ENCODE data around the gene KCNK18. TPM values are rescaled to one million over a fixed set of nuclear protein-coding genes. Genes with fewer than 3 reads are reported as not detected.
A peak's percentile ranks its signal among the peaks of the same experiment; 100 is the strongest.

The KCNK18 gene
- total RNA-seq, 6 experiments from 2014 or later = not detected

DNA sequence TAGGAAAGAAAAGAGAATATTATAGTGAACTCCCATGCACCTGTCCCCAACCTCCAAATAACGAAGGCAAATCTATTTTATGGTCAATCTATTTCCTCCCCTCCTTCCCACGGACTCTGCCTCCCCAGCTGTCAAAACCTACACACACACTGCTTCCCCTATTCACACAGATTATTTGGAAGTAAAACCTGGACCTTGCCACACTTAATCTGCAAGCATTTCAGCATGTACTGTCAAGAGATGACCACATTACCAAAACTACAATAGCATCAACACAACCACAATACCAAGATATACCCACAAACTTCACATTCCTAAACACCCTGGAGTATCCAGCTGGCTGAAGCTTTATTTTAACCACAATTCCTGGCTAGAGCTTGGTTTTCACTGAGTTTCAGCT lies 27.8 kb upstream of the KCNK18 start:
- H3K36me3 ChIP-seq = no peaks in the 10 kb centered on the region
- H3K9me3 ChIP-seq = no peaks in the 10 kb centered on the region
- peaks cover 0 to 14% (median 0%) of the 10 kb centered on the region in 4 donors for H3K4me1 ChIP-seq
- ATAC-seq (no peak), DNase-seq (no peak)
- peaks cover 12 to 61% of the 10 kb centered on the region in 2 donors for H3K27me3 ChIP-seq
- H3K4me3 ChIP-seq = no peak overlapping the region
- 21% methylated on average over 2 of the region's 2 CpGs for WGBS (ENCODE audit: insufficient coverage, low coverage, low lambda C conversion rate, missing lambda C conversion rate)
- intact Hi-C loops (cut with DNase I) = loop anchor here in 1 of 2 donors (5.0 kb wide), 1 partner anchor 377 kb away; no protein-coding TSS in a partner anchor
- TF ChIP-seq, protein P1, sequence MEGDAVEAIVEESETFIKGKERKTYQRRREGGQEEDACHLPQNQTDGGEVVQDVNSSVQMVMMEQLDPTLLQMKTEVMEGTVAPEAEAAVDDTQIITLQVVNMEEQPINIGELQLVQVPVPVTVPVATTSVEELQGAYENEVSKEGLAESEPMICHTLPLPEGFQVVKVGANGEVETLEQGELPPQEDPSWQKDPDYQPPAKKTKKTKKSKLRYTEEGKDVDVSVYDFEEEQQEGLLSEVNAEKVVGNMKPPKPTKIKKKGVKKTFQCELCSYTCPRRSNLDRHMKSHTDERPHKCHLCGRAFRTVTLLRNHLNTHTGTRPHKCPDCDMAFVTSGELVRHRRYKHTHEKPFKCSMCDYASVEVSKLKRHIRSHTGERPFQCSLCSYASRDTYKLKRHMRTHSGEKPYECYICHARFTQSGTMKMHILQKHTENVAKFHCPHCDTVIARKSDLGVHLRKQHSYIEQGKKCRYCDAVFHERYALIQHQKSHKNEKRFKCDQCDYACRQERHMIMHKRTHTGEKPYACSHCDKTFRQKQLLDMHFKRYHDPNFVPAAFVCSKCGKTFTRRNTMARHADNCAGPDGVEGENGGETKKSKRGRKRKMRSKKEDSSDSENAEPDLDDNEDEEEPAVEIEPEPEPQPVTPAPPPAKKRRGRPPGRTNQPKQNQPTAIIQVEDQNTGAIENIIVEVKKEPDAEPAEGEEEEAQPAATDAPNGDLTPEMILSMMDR (IDR thresholded peaks at IDR 0.05) = no peak
- TF ChIP-seq POLR2A (IDR thresholded peaks at IDR 0.05) = no peak
- no peak overlapping the region for H3K27ac ChIP-seq

DNA sequence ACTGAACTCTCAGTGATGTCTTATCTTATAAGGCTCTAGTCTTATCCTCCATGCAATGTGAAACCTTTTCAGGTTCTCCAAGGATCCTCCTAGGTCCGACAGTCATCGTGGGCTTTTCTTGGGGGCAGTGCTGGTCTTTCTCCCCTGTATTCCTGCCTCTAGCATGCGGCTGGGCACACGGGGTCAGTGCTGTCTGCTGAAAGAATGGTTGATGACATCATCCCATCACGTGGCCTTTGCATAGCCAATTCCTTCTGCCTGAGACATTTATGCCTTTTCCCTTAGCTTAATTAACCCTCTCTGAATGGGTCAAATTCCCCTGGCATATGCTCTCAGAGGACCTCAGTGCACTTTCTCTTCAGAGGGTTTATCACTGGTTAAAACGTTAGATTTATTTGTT lies 27.0 kb upstream of the KCNK18 start:
- H3K27ac ChIP-seq = no peak overlapping the region
- H3K4me3 ChIP-seq = no peak overlapping the region
- no peaks in the 10 kb centered on the region for H3K36me3 ChIP-seq
- intact Hi-C loops (cut with DNase I) = loop anchor here (5.0 to 10.0 kb wide), 2 partner anchors 373 to 485 kb away; no protein-coding TSS in a partner anchor
- peaks cover 12 to 57% of the 10 kb centered on the region in 2 donors for H3K27me3 ChIP-seq
- H3K9me3 ChIP-seq = no peaks in the 10 kb centered on the region
- peaks cover 0 to 17% (median 0%) of the 10 kb centered on the region in 4 donors for H3K4me1 ChIP-seq
- no peak for TF ChIP-seq POLR2A (IDR thresholded peaks at IDR 0.05)
- no peak for DNase-seq
- no peak for ATAC-seq
- 21% methylated on average over 6 of the region's 6 CpGs for WGBS (ENCODE audit: insufficient coverage, low coverage, low lambda C conversion rate, missing lambda C conversion rate)

DNA sequence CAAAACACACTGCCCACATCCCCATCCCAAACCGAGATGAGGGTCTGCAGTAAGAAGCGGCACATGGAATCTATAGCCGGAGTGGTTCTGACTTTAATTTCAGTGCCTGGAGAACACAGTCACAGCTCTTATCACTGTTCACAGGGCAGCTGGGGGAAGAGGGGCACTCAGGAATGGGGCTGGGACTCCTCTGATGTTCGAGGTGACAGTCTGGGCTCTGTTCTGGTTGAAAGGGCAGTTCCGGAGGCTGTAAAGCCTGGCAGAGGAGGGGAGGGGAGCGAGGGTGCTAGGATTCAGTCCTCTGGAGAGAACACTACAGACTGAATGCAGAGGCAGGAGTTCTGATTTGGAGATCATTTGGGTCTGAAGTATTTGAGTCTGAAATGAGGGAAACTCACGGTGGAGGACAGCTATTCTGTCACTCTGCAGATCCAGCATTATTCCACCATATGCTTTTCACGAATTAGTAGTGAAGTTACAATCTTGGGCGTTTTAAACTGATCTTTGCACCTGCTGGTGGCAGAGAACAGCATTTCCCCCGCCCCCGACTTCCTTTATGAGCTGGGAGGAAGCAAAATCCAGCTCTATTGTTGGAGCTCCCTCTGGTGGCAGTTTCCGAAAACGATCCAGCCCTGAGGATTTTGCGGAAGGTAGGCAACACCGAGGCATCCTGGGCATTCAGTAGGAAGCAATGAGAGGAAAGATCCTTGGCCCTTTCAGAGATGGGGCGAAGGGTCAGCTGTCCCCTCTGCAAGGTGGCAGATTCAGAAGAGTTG lies 22.7 kb upstream of the KCNK18 start:
- intact Hi-C loops (cut with DNase I) = loop anchor here (5.0 to 10.0 kb wide), 2 partner anchors 377 to 490 kb away; no protein-coding TSS in a partner anchor
- Histone ChIP-seq H3K9me3 (no peaks in the 10 kb centered on the region), H3K27ac (no peak overlapping the region), H3K4me1 (peaks cover 0 to 15% (median 0%) of the 10 kb centered on the region in 4 donors), H3K4me3 (peak overlapping the region; percentile 41 to 50 (median 42)), H3K27me3 (peaks cover 0 to 26% of the 10 kb centered on the region in 2 donors), H3K36me3 (no peaks in the 10 kb centered on the region)
- DNase-seq (peak; percentile 78 to 83 (median 80)), ATAC-seq (peak; percentile 93 to 96 (median 94))
- WGBS (ENCODE audit: insufficient coverage, low coverage, low lambda C conversion rate, missing lambda C conversion rate) = 2% methylated on average over 12 of the region's 16 CpGs
- TF ChIP-seq, protein P1 (IDR thresholded peaks at IDR 0.05) = peak; percentile 75 to 90 (median 81)
- TF ChIP-seq POLR2A (IDR thresholded peaks at IDR 0.05) = no peak

DNA sequence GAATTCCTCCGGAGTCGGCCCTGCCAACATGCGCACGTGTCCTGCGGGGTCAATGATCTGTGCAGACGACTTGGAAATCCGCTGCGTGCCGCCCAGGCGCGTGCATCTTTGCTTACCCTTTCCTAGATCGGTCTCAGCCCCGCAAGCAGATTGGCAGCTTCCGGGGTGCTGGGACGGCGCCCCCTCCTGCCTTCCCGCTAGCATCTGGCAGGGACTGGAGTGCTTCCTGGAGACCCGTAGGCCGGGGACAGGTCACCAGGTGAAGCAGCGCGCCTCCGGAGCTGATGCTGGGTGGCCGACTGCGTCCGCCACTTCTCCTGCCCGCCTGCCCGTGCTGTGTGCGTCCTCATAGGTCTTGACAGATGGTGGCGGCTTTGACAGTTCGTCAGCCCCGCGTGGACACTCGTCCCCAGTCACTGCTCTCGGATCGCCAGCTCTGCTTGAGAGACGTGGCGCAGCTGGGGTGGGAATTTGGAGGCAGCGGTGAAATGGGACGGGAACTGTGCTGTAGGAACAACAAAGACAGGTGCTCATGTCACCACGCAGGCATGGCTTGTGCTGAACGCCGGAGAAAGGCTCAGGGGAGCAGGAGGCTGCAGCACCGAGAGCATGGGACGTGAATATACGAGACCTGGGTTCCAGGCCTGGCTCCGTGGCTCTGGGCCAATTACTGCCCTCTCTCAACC lies 21.9 kb upstream of the KCNK18 start:
- TF ChIP-seq POLR2A (IDR thresholded peaks at IDR 0.05) = no peak
- TF ChIP-seq, protein P1 (IDR thresholded peaks at IDR 0.05) = no peak
- ATAC-seq (peak; percentile 51 to 63 (median 59)), DNase-seq (peak; percentile 47 to 67 (median 51))
- under 1% methylated on average over 30 of the region's 46 CpGs for WGBS (ENCODE audit: insufficient coverage, low coverage, low lambda C conversion rate, missing lambda C conversion rate)
- Histone ChIP-seq H3K4me3 (peak overlapping the region; percentile 41 to 50 (median 42)), H3K36me3 (no peaks in the 10 kb centered on the region), H3K9me3 (no peaks in the 10 kb centered on the region), H3K27me3 (peaks cover 0 to 18% of the 10 kb centered on the region in 2 donors), H3K4me1 (peaks cover 0 to 15% (median 0%) of the 10 kb centered on the region in 4 donors), H3K27ac (no peak overlapping the region)
- intact Hi-C loops (cut with DNase I) = loop anchor here (10.0 kb wide), 1 partner anchor 491 kb away; no protein-coding TSS in a partner anchor

Measured in right lobe of liver (tissue), 6 donors.